Right kidney (tissue), 1 donor: ENCODE results near the gene C10orf143.
A peak's percentile ranks its signal among the peaks of the same experiment; 100 is the strongest.
"Not testable (repeated sequence)": the region's sequence is repeated elsewhere in the genome, so short reads cannot be mapped to it uniquely, and the experiment has no call there.

Experiments
- DNase-seq: peaks from one replicate; pipeline ENCODE4 v3.0.0-alpha.2; 2016

The C10orf143 gene

GRCh38 chr10:130111852-130112180 is 1.2 kb upstream of the C10orf143 start:
- DNase-seq, result no peak

- peak; percentile 98 for DNase-seq
Observed at GRCh38 chr10:130111113-130111851, 652 bp upstream of the C10orf143 start.

GRCh38 chr10:130109796-130110245 is 809 bp downstream of the C10orf143 start:
- DNase-seq, result no peak

DNA sequence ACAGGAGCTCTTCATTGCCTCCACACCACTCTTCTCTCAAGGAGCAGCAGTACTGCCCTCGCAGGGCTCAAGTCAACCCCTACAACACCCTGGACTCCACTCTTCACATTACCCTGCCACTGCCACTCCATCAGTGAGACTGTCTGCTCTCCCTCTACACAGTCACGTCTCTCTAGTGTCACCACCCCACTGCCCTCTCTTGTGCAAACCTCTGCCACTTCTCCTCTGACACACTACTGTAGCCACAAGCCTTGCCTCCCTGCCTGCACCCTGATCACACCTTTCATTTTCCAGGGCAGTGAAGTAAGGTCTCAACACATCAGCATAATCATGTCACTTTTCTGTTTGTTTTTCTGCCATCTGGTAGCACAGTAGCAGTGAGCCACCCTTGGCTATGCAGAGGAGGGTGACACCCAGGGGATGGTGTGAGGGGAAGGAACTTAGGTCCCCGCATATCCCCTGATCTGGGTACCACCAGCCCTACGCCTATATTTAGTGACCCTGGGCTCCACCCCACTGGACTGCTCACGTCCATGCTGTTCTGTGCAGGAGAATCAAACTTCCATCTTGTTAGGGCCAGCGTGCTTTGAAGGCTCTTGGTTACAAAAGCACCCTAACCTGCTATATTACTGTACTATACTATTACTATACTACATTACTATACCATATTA is 1.6 kb downstream of the C10orf143 start:
- DNase-seq, result no peak

DNA sequence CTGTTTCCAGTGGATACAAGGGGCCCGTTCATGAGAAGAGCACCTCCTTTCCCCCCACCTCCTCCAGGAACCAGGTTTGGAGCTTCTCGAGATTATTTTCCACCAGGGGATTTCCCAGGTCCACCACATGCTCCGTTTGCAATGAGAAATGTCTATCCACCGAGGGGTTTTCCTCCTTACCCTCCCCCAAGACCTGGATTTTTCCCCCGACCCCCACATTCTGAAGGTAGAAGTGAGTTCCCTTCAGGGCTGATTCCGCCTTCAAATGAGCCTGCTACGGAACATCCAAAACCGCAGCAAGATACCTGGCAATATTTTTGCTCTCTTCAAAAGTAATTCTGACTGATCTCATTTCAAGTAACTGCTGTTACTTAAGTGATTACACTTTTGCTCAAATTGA is 2.5 kb downstream of the C10orf143 start:
- not testable (repeated sequence) for DNase-seq

- DNase-seq, result no peak
Observed at GRCh38 chr10:130105724-130106123, 4.9 kb downstream of the C10orf143 start.

- no peak for DNase-seq
Observed at GRCh38 chr10:130099344-130099743, 11.3 kb downstream of the C10orf143 start.

DNA sequence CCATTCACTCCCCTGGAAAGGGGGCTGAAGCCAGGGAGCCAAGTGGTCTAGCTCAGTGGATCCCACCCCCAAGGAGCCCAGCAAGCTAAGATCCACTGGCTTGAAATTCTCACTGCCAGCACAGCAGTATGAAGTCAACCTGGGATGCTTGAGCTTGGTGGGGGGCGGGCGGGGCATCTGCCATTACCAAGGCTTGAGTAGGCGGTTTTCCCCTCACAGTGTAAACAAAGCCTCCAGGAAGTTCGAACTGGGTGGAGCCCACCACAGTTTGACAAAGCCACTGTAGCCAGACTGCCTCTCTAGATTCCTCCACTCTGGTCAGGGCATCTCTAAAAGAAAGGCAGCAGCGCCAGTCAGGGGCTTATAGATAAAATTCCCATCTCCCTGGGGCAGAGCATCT is 20.1 kb downstream of the C10orf143 start:
- not testable (repeated sequence) for DNase-seq

GRCh38 chr10:130080461-130080814 is 30.2 kb downstream of the C10orf143 start:
- DNase-seq, result no peak

DNA sequence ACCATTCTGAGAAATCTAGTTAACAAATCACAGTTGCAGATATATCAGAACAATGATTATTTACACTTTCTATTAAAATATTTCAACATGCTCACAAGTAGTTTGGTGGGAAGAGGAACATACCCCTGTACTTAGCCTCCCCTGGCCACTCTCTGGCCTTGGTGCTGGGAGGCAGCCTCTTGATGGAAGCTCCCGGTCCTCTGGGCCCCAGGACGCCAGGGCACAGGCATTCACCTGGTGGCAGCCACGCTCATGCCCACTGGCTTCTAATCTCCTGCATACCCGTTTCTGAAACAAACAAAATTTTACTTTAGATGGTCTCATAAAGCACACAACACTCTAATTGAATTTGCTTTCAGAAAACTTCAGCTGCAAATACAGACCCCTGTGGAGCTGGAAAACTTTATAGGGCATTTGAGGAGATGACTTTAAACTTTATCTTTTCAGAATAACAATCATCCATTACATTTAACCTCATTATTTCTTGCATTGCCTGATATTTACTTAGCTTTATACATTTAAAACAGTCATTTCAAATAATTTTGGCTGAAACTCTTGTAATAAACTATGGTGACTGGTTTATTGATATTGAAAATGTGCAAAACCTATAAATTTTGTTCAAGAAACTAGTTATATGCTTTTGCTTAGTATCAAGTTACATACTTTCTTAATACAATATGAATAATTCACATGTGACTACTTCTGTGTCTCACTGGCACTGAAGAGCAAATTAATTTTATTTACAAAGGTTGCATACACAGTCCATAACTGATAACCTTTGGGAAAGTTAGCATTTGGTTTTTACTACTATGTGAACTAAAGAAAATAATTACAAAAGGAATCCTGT is 30.8 kb downstream of the C10orf143 start:
- no peak for DNase-seq

DNA sequence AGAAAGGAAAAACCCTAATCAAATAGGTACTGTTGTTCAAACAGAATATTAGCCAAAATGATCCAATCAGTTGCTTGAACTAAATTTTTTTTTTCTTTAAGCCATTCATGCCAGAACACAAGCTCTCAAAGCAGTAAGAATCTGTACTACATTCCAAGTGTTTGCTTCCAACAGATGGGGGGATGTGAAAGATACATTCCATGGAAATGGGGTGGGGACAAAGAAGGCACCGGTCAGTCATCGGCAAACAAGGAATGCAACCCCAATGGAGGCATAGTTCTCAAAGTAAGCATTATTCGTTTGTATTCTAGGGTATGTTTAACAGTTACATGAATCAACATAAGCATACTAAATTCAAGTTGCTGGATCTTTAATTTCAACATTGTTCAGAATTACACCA is 32.5 kb downstream of the C10orf143 start:
- no peak for DNase-seq

DNA sequence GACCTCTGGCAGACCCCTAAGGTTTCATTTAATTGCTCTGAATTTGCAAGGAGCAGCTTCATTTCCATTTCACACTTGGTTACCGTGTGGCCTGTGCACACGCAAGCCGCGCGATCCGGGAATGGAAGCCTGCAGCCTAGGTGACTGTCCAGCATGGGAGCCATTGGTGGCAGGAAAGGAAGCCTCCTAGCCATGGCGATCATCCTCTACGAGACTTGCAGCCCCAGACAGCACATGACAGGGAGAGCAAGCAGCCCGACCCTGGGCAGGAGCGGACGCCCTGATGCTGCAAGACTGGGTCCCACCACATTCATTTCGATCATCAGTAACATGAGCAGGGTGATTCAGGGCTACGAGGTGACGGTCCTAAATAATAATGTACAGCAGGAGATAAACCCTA is 33.9 kb downstream of the C10orf143 start:
- no peak for DNase-seq

DNA sequence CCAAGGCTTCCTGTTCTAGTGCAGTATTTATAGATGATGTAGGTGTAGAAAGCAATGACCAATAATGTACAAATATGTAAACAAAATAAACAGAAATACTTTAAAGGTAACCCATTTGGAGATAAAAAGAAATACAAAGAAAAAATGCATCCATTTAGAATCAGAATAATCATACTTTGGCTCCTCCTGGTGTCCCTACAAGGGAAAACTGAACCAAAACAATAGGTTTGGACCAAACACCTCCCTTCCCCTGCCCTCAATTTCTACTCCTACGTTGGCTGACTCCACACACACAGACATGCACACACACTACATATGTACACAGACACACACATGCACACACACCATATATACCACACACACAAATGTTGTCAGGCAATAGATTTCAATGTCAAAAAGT is 36.0 kb downstream of the C10orf143 start:
- no peak for DNase-seq

- DNase-seq, result no peak
Observed at GRCh38 chr10:130073912-130074311, 36.7 kb downstream of the C10orf143 start.

DNA sequence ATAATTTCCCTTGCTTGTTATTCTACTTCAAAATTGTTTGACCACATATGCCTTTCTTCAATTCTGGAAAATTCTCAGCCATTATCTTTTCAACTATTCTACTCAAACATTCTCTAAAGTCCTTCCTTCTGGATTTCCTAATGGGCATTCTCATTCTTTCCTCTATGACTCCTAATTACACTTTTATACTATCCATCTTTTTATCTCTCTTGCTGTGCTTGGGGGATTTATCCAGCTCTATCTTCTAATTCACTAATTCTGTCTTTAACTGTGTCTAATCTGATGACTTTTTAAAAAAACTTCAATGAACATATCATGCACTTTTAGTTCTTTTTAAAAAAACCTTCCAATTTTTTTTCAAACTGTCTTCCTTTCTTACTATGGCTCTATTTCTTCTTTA is 38.4 kb downstream of the C10orf143 start:
- no peak for DNase-seq

DNA sequence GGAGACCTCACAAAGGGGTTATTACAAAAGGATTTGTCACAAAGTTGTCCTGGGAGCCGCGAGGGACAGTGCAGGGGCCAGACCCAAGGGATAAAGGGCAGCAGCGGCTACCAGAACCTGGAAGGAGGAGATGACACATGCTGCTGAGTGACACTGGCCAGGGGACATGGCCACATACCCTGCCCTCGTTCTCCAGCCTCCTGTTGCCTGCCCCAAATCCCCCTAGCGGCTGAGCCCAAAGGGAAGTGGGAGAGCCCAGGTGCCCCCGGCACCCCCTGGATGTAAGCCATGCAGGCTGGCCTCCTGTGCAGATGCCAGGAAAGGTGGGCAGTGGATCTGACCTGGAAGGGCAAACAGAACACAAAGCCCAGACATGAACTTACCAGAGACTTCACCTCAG is 42.7 kb downstream of the C10orf143 start:
- no peak for DNase-seq

- DNase-seq, result no peak
Observed at GRCh38 chr10:130066743-130067142, 43.9 kb downstream of the C10orf143 start.

DNA sequence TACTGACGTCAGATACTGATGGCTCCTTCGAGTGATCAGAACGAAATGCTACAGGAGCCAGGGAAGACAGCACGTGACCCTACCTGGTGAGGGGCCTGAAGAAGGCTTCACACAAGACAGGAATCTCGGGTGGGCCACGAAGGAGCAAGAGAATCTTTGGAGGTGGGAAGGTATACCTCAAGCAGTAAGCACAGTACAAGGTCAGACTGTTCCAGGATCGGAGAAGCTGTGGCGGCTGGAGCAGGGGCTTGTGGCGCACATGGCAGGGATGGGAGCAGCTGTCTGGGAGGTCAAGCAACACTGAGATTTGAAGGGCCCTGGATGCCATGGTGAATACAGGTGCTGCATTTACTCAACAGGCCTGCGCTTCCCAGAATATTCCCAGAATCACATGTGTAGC is 45.4 kb downstream of the C10orf143 start:
- DNase-seq, result no peak

- no peak for DNase-seq
Observed at GRCh38 chr10:130064783-130065182, 45.8 kb downstream of the C10orf143 start.

- DNase-seq, result no peak
Observed at GRCh38 chr10:130062976-130063375, 47.7 kb downstream of the C10orf143 start.

DNA sequence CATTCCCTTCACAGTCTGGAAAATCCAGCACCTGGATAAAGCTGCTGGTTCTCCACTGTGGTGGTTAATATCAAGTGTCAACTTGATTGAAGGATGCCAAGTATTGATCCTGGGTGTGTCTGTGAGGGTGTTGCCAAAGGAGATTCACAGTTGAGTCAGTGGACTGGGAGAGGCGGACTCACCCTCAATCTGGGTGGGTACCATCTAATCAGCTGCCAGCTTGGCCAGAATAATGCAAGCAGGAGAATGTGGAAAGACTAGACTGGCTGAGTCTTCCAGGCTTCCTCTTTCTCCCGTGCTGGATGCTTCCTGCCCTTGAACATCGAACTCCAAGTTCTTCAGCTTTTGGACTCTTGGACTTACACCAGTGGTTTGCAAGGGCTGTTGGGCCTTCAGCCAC is 48.4 kb downstream of the C10orf143 start:
- no peak for DNase-seq

GRCh38 chr10:130061760-130062159 is 48.9 kb downstream of the C10orf143 start:
- no peak for DNase-seq

DNA sequence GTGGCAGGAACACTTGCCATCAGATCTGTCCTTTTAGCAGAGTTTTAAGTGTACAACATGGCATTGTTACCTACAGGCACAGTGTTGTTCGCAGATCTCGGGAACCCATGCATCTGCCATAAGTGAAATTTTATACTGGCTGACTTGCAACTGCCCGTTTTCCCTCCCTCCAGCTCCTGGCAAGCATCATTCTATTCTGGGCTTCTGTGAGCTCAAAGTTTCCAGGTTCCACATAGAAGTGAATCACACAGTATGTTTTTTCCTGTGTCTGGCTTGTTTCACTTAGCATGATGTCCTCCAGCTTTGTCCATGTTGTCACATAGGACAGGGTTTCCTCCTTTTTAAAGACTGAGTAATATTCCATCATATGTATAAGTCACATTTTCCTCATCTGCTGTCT is 56.6 kb downstream of the C10orf143 start:
- no peak for DNase-seq
